HCT116 (cell line): ENCODE measurements around the gene NDUFS4. TPM values are rescaled to one million over a fixed set of nuclear protein-coding genes. Genes with fewer than 3 reads are reported as not detected.

ENCODE experiments used
- ATAC-seq: fragments of 200-7000 bp; cut with Tn5 transposase; 2 replicates; pipeline ENCODE4 v1.9.1; 2020; ENCODE audit warnings: mild to moderate bottlenecking, moderate library complexity
- BruUV-seq: library from RNA; stranded (reverse); fragments of 400-500 nt; replicated peaks from 2 replicates; lab custom pipeline; 2021; lab: Mats Ljungman, UMichigan
- CTCF ChIA-PET: fragments of 300-600 bp; sonication (Branson Sonifier 250); formaldehyde crosslinking; loops from one replicate; lab custom pipeline; 2021; ENCODE audit warnings: antibody characterized with exemption; lab: Charles Lee
- POLR2A ChIA-PET: fragments of 300-600, 350-600 bp; sonication (Branson Sonifier 250); formaldehyde crosslinking; loops from one replicate; lab custom pipeline; 2021; ENCODE audit warnings: antibody characterized with exemption; lab: Charles Lee
- RAD21 ChIA-PET, 2 experiments: fragments of 300-600 bp; sonication (Branson Sonifier 250); formaldehyde crosslinking; loops; one replicate each; lab custom pipeline; 2023; ENCODE audit warnings: low total read pairs in 2 of 2; ENCODE audit not compliant: uncharacterized antibody in 2 of 2, unreplicated experiment in 2 of 2, low non-redundant PET in 1 of 2; lab: Charles Lee
- DNase-seq: peaks from one replicate; pipeline ENCODE4 v3.0.0-alpha.2; 2010; ENCODE audit warnings: low read depth, low spot score
- H2AFZ ChIP-seq: fragments of 200-600 bp; shearing (Covaris generic), sonication (generic); 2 replicates; pipeline ENCODE4 v1.6.1; 2017; ENCODE audit warnings: low read depth, mixed run types, mixed read lengths, antibody characterized with exemption, low read length; ENCODE audit not compliant: poor library complexity, severe bottlenecking
- H3K27ac ChIP-seq: 2 replicates; pipeline ENCODE4 v1.5.1; 2012; ENCODE audit warnings: low read depth, low read length
- H3K27me3 ChIP-seq: fragments of 200-600 bp; sonication (generic); 2 replicates; pipeline ENCODE4 v1.6.1; 2016; ENCODE audit warnings: mixed run types, low read length, mixed read lengths; ENCODE audit not compliant: insufficient read depth
- H3K36me3 ChIP-seq, 2 experiments: fragments of 200-500 bp in 1 of 2; fragments of 200-600 bp in 1 of 2; sonication (Bioruptor generic) in 1 of 2; sonication (generic) in 1 of 2; 2 replicates each; pipeline versions ENCODE4 v1.5.1 to v1.6.1; 2014 to 2016; ENCODE audit warnings: low read length in 2 of 2, inconsistent platforms in 1 of 2, mixed read lengths in 1 of 2, mixed run types in 1 of 2; ENCODE audit not compliant: insufficient read depth in 2 of 2, control insufficient read depth in 1 of 2
- H3K4me1 ChIP-seq, 2 experiments: fragments of 200-600 bp in 1 of 2; sonication (generic) in 1 of 2; 2 replicates each; pipeline versions ENCODE4 v1.5.1 to v1.6.1; 2012 to 2017; ENCODE audit warnings: low read length in 2 of 2, inconsistent platforms in 1 of 2, mild to moderate bottlenecking in 1 of 2, mixed read lengths in 1 of 2, mixed run types in 1 of 2, moderate library complexity in 1 of 2; ENCODE audit not compliant: insufficient read depth in 2 of 2, control insufficient read depth in 1 of 2
- H3K4me2 ChIP-seq: fragments of 200-600 bp; sonication (generic); 2 replicates; pipeline ENCODE4 v1.6.1; 2017; ENCODE audit warnings: mixed run types, low read length, mixed read lengths
- H3K4me3 ChIP-seq, 2 experiments: fragments of 200-600 bp in 1 of 2; sonication (generic) in 1 of 2; replicated peaks in 1 of 2; 2 replicates each; pipeline ENCODE4 v1.5.1; 2011 to 2016; ENCODE audit warnings: low read length in 2 of 2, control low read depth in 1 of 2, low read depth in 1 of 2, mild to moderate bottlenecking in 1 of 2, mixed read lengths in 1 of 2, mixed run types in 1 of 2
- H3K79me2 ChIP-seq: fragments of 200-600 bp; sonication (generic); 2 replicates; pipeline ENCODE4 v1.6.1; 2017; ENCODE audit warnings: mild to moderate bottlenecking, mixed run types, low read length, moderate library complexity, mixed read lengths; ENCODE audit not compliant: insufficient read depth
- H3K9ac ChIP-seq: fragments of 200-600 bp; sonication (generic); 2 replicates; pipeline ENCODE4 v1.6.1; 2016; ENCODE audit warnings: low read length, mixed read lengths
- H3K9me2 ChIP-seq: fragments of 200-600 bp; sonication (generic), shearing (Covaris generic); 2 replicates; pipeline ENCODE4 v1.6.1; 2017; ENCODE audit warnings: mixed run types, mild to moderate bottlenecking, moderate library complexity; ENCODE audit not compliant: insufficient read depth
- H3K9me3 ChIP-seq, 2 experiments: fragments of 200-500 bp in 1 of 2; fragments of 200-600 bp in 1 of 2; sonication (Bioruptor generic) in 1 of 2; sonication (generic) in 1 of 2; 2 replicates each; pipeline ENCODE4 v1.6.1; 2014 to 2017; ENCODE audit warnings: low read length in 2 of 2, mixed read lengths in 2 of 2, inconsistent platforms in 1 of 2, low read depth in 1 of 2, mild to moderate bottlenecking in 1 of 2, mixed run types in 1 of 2, moderate library complexity in 1 of 2; ENCODE audit not compliant: control insufficient read depth in 1 of 2, insufficient read depth in 1 of 2
- H4K20me1 ChIP-seq: fragments of 200-600 bp; sonication (generic), shearing (Covaris generic); 2 replicates; pipeline ENCODE4 v1.6.1; 2017; ENCODE audit warnings: mixed run types, mild to moderate bottlenecking, moderate library complexity; ENCODE audit not compliant: insufficient read depth
- CBX3 ChIP-seq: IDR thresholded peaks from 2 replicates; pipeline ENCODE4 v1.6.1; 2012; ENCODE audit warnings: low read depth
- CEBPB ChIP-seq: IDR thresholded peaks from 2 replicates; pipeline ENCODE4 v1.6.1; 2012; ENCODE audit warnings: low read depth
- EZH2phosphoT487 ChIP-seq: fragments of 200-600 bp; IDR thresholded peaks from 2 replicates; pipeline ENCODE4 v1.6.1; 2018; ENCODE audit warnings: antibody characterized with exemption, borderline replicate concordance
- JUND ChIP-seq: IDR thresholded peaks from 2 replicates; pipeline ENCODE4 v1.6.1; 2012
- POLR2A ChIP-seq: IDR thresholded peaks from 2 replicates; pipeline ENCODE4 v1.7.0; 2011; ENCODE audit warnings: borderline replicate concordance; ENCODE audit not compliant: insufficient read depth, insufficient read length; ENCODE audit errors: extremely low read depth
- SP1 ChIP-seq: IDR thresholded peaks from 2 replicates; pipeline ENCODE4 v1.6.1; 2012; ENCODE audit warnings: low read depth
- SRF ChIP-seq: IDR thresholded peaks from 2 replicates; pipeline ENCODE4 v1.6.1; 2012; ENCODE audit warnings: low read depth
- ZFX ChIP-seq: fragments of 450-650 bp; IDR thresholded peaks from 2 replicates; pipeline ENCODE4 v1.6.1; 2017
- ZNF274 ChIP-seq: fragments of 200-500 bp; sonication (Bioruptor generic); IDR thresholded peaks from 2 replicates; pipeline ENCODE4 v1.6.1; 2014; ENCODE audit warnings: mild to moderate bottlenecking, low read depth, low read length, inconsistent platforms
- intact Hi-C: fragments of 100-400 bp; cut with micrococcal nuclease; formaldehyde crosslinking; loops from 2 replicates; pipeline ENCODE4 v1.10.0; 2022
- total RNA-seq: library from RNA; stranded (reverse); gene quantifications from one replicate; pipeline ENCODE4 v1.2.1, GENCODE V29; 2021; ENCODE audit not compliant: unreplicated experiment
- TF ChIP-seq, protein P1 (sequence below): IDR thresholded peaks from 2 replicates; pipeline ENCODE4 v1.6.1; 2012
- TF ChIP-seq, protein P2 (sequence below): IDR thresholded peaks from 2 replicates; pipeline ENCODE4 v1.6.1; 2012; ENCODE audit warnings: low read depth
- TF ChIP-seq, protein P3 (sequence below): IDR thresholded peaks from 2 replicates; pipeline ENCODE4 v1.6.1; 2011; ENCODE audit warnings: mild to moderate bottlenecking, low read length, moderate library complexity; ENCODE audit not compliant: insufficient replicate concordance; ENCODE audit errors: extremely low read depth
- TF ChIP-seq, protein P4 (sequence below), 3 experiments: fragments of 200-600 bp in 1 of 3; sonication (generic) in 1 of 3; IDR thresholded peaks in 2 of 3; conservative IDR thresholded peaks in 1 of 3; 2 replicates each; pipeline ENCODE4 v1.5.1; 2012 to 2017; ENCODE audit warnings: low read depth in 2 of 3, low read length in 2 of 3, antibody characterized with exemption in 1 of 3, borderline replicate concordance in 1 of 3, control low read depth in 1 of 3, mild to moderate bottlenecking in 1 of 3, mixed read lengths in 1 of 3, mixed run types in 1 of 3, moderate library complexity in 1 of 3; ENCODE audit not compliant: insufficient read depth in 1 of 3
- TF ChIP-seq, protein P5 (sequence below): IDR thresholded peaks from 2 replicates; pipeline ENCODE4 v1.6.1; 2012

The NDUFS4 gene
- total RNA-seq, 1 experiment from 2014 or later, result 91.4 TPM

DNA sequence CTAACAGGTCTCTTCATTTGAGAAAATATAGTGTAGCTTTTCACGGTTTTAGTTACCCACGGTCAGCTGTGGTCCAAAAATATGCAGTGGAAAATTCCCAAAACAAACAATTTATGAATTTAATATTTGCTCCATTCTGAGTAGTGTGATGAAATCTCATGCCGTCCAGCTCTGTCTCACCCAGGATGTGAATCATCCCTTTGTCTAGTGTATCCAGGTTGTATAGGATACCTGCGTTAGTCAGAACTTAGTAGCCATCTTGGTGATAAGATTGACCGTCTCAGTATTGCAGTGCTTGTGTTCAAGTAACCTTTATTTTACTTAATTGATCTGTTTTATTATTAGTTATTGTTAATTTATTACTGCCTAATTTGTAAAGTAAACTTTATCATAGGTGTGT, 41.1 kb downstream of the NDUFS4 start (continued):
- TF ChIP-seq, protein P1, sequence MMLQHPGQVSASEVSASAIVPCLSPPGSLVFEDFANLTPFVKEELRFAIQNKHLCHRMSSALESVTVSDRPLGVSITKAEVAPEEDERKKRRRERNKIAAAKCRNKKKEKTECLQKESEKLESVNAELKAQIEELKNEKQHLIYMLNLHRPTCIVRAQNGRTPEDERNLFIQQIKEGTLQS, result peak; percentile 63; the same call in 1 of the 2 replicates
- peak; percentile 75 for TF ChIP-seq SP1
- TF ChIP-seq ZFX, result no peak

DNA sequence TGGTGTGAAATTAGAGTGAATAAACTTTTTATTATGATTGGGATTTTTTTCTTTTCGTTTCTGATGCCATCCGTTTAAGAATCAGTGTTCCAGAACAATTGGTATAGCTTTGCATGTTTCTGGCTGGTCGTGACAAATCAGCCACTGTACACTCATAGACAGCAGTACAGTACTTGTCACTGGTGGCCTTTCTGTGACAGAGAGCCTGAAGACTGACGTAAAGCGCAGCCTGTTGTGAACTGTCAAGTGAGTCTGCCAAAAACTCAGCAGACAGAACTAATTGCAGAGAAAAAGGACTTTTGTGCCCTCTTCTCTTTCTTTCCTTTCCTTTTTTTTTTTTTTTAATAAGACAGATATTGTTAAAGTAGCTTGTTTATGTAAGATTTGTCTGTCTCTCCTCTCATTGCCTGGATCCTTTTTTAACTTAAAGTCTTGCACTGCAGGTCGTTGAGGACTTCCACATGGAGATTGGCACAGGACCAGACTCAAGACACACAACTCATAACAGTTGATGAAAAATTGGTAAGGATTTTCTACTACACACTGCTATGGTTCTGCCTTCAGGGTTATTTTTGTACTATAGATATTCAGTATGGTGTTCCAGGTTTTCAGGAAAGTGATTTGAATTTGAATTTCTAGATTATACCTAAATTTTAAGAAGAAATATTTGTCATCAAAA, 42.7 kb downstream of the NDUFS4 start:
- peaks cover 46% of the 10 kb centered on the region for H3K79me2 ChIP-seq
- ChIA-PET RAD21 (no interaction called here), CTCF (no interaction called here), POLR2A (no interaction called here)
- ATAC-seq (no peak), DNase-seq (no peak)
- intact Hi-C loops, result no loop called here
- H3K4me2 ChIP-seq, result peak overlapping the region; percentile 73; the same call in 1 of the 2 replicates
- no peak overlapping the region for H2AFZ ChIP-seq
- H3K27me3 ChIP-seq, result no peaks in the 10 kb centered on the region
- no peak overlapping the region; the same call in 1 of the 2 replicates for H3K9ac ChIP-seq
- no peak overlapping the region for H3K27ac ChIP-seq
- no peaks in the 10 kb centered on the region for H4K20me1 ChIP-seq
- H3K9me2 ChIP-seq, result no peaks in the 10 kb centered on the region
- H3K9me3 ChIP-seq, result no peaks in the 10 kb centered on the region
- TF ChIP-seq JUND (no peak), ZFX (no peak), CBX3 (no peak), POLR2A (no peak), SRF (no peak), ZNF274 (no peak), CEBPB (no peak), EZH2phosphoT487 (no peak)
- TF ChIP-seq, protein P2, sequence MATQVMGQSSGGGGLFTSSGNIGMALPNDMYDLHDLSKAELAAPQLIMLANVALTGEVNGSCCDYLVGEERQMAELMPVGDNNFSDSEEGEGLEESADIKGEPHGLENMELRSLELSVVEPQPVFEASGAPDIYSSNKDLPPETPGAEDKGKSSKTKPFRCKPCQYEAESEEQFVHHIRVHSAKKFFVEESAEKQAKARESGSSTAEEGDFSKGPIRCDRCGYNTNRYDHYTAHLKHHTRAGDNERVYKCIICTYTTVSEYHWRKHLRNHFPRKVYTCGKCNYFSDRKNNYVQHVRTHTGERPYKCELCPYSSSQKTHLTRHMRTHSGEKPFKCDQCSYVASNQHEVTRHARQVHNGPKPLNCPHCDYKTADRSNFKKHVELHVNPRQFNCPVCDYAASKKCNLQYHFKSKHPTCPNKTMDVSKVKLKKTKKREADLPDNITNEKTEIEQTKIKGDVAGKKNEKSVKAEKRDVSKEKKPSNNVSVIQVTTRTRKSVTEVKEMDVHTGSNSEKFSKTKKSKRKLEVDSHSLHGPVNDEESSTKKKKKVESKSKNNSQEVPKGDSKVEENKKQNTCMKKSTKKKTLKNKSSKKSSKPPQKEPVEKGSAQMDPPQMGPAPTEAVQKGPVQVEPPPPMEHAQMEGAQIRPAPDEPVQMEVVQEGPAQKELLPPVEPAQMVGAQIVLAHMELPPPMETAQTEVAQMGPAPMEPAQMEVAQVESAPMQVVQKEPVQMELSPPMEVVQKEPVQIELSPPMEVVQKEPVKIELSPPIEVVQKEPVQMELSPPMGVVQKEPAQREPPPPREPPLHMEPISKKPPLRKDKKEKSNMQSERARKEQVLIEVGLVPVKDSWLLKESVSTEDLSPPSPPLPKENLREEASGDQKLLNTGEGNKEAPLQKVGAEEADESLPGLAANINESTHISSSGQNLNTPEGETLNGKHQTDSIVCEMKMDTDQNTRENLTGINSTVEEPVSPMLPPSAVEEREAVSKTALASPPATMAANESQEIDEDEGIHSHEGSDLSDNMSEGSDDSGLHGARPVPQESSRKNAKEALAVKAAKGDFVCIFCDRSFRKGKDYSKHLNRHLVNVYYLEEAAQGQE, result no peak
- TF ChIP-seq, protein P3, sequence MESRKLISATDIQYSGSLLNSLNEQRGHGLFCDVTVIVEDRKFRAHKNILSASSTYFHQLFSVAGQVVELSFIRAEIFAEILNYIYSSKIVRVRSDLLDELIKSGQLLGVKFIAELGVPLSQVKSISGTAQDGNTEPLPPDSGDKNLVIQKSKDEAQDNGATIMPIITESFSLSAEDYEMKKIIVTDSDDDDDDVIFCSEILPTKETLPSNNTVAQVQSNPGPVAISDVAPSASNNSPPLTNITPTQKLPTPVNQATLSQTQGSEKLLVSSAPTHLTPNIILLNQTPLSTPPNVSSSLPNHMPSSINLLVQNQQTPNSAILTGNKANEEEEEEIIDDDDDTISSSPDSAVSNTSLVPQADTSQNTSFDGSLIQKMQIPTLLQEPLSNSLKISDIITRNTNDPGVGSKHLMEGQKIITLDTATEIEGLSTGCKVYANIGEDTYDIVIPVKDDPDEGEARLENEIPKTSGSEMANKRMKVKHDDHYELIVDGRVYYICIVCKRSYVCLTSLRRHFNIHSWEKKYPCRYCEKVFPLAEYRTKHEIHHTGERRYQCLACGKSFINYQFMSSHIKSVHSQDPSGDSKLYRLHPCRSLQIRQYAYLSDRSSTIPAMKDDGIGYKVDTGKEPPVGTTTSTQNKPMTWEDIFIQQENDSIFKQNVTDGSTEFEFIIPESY, result no peak
- TF ChIP-seq, protein P4, sequence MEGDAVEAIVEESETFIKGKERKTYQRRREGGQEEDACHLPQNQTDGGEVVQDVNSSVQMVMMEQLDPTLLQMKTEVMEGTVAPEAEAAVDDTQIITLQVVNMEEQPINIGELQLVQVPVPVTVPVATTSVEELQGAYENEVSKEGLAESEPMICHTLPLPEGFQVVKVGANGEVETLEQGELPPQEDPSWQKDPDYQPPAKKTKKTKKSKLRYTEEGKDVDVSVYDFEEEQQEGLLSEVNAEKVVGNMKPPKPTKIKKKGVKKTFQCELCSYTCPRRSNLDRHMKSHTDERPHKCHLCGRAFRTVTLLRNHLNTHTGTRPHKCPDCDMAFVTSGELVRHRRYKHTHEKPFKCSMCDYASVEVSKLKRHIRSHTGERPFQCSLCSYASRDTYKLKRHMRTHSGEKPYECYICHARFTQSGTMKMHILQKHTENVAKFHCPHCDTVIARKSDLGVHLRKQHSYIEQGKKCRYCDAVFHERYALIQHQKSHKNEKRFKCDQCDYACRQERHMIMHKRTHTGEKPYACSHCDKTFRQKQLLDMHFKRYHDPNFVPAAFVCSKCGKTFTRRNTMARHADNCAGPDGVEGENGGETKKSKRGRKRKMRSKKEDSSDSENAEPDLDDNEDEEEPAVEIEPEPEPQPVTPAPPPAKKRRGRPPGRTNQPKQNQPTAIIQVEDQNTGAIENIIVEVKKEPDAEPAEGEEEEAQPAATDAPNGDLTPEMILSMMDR (IDR thresholded peaks at IDR 0.05 in 2 of 3, conservative IDR thresholded peaks at IDR 0.05 in 1 of 3; ENCODE audit: borderline replicate concordance in 1 of 3, insufficient read depth in 1 of 3, low read depth in 2 of 3, low read length in 2 of 3), result no peak
- TF ChIP-seq, protein P1, result no peak
- TF ChIP-seq, protein P5, sequence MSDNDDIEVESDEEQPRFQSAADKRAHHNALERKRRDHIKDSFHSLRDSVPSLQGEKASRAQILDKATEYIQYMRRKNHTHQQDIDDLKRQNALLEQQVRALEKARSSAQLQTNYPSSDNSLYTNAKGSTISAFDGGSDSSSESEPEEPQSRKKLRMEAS, result no peak
- H3K36me3 ChIP-seq, result peaks cover 7 to 12% of the 10 kb centered on the region in 2 experiments; a peak in 2 of 4 replicates
- H3K4me1 ChIP-seq, result peaks cover 0 to 16% of the 10 kb centered on the region in 2 experiments; a peak in 2 of 4 replicates
- BruUV-seq, result no TSS peak
- no peak overlapping the region for H3K4me3 ChIP-seq
